GM19328 (cell line): ENCODE measurements around the gene PLA2G12B.
"Not testable (repeated sequence)": the region's sequence is repeated elsewhere in the genome, so short reads cannot be mapped to it uniquely, and the experiment has no call there.

ENCODE experiments used
- ATAC-seq: cut with Tn5 transposase; IDR thresholded peaks from one replicate; pipeline ENCODE4 v1.9.1; 2021; ENCODE audit warnings: mild to moderate bottlenecking, moderate library complexity; ENCODE audit not compliant: unreplicated experiment

The PLA2G12B gene

GRCh38 chr10:72954596-72955554 is at the start of gene PLA2G12B:
TSS of gene PLA2G12B (minus strand) at chr10:72954806. CDS start at chr10:72954685, 121 bp downstream.
- no peak for ATAC-seq

- ATAC-seq = no peak
These were observed 49.2 kb upstream of the PLA2G12B start for GRCh38 chr10:73003822-73004221.

- no peak for ATAC-seq
These were observed 46.4 kb upstream of the PLA2G12B start for GRCh38 chr10:73000973-73001372.

GRCh38 chr10:72997099-72997498 is 42.5 kb upstream of the PLA2G12B start:
- ATAC-seq = no peak

GRCh38 chr10:72995459-72995858 is 40.9 kb upstream of the PLA2G12B start:
- not testable (repeated sequence) for ATAC-seq

- ATAC-seq = not testable (repeated sequence)
These were observed 35.2 kb upstream of the PLA2G12B start for GRCh38 chr10:72989771-72990170.

- not testable (repeated sequence) for ATAC-seq
These were observed 30.0 kb upstream of the PLA2G12B start for GRCh38 chr10:72984618-72985017.

GRCh38 chr10:72981882-72982529 is 27.4 kb upstream of the PLA2G12B start:
- ATAC-seq = no peak

GRCh38 chr10:72981028-72981881 is 26.6 kb upstream of the PLA2G12B start:
- ATAC-seq = no peak

- no peak for ATAC-seq
These were observed 25.7 kb upstream of the PLA2G12B start for GRCh38 chr10:72980348-72980747.

GRCh38 chr10:72979709-72980108 is 25.1 kb upstream of the PLA2G12B start:
- no peak for ATAC-seq

- no peak for ATAC-seq
These were observed 22.3 kb upstream of the PLA2G12B start for GRCh38 chr10:72976886-72977285.

- ATAC-seq = no peak
These were observed 1.4 kb upstream of the PLA2G12B start for GRCh38 chr10:72956001-72956400.

GRCh38 chr10:72954230-72954595 is 393 bp downstream of the PLA2G12B start:
- no peak for ATAC-seq

GRCh38 chr10:72953687-72954086 is 919 bp downstream of the PLA2G12B start:
- no peak for ATAC-seq

- no peak for ATAC-seq
These were observed 1.9 kb downstream of the PLA2G12B start for GRCh38 chr10:72952642-72953158.

GRCh38 chr10:72952189-72952588 is 2.4 kb downstream of the PLA2G12B start:
- no peak for ATAC-seq

- no peak for ATAC-seq
These were observed 2.8 kb downstream of the PLA2G12B start for GRCh38 chr10:72951760-72952159.

GRCh38 chr10:72948762-72949161 is 5.8 kb downstream of the PLA2G12B start:
- ATAC-seq = no peak

- ATAC-seq = no peak
These were observed 7.6 kb downstream of the PLA2G12B start for GRCh38 chr10:72946963-72947362.
